Keratinocyte (primary cell): ENCODE results near the gene HAVCR2. TPM values are rescaled to one million over a fixed set of nuclear protein-coding genes. Genes with fewer than 3 reads are reported as not detected.

ENCODE experiments used
- DNase-seq: peaks from one replicate; pipeline ENCODE4 v3.0.0-alpha.2; 2011; ENCODE audit warnings: low read depth, missing footprints, low spot score
- FAIRE-seq: peaks from 2 replicates; lab custom pipeline; 2011; peaks lifted over from hg19 to GRCh38; lab: Jason Lieb, UNC
- H2AFZ ChIP-seq: 2 replicates; pipeline ENCODE4 v1.6.0; 2012; ENCODE audit warnings: low read length, control low read depth, inconsistent platforms; ENCODE audit not compliant: control insufficient read depth
- H3K27ac ChIP-seq: 2 replicates; pipeline ENCODE4 v1.5.1; 2011; ENCODE audit warnings: low read length; ENCODE audit not compliant: control insufficient read depth, insufficient read depth
- H3K27me3 ChIP-seq: 3 replicates; pipeline ENCODE4 v1.6.0; 2011; ENCODE audit warnings: low read length; ENCODE audit not compliant: control insufficient read depth, insufficient read depth; ENCODE audit errors: extremely low read depth
- H3K36me3 ChIP-seq, 2 experiments: 2 replicates in 1 of 2; 3 replicates in 1 of 2; pipeline ENCODE4 v1.5.1; 2011; ENCODE audit warnings: low read length in 2 of 2, mild to moderate bottlenecking in 1 of 2; ENCODE audit not compliant: control insufficient read depth in 2 of 2, insufficient read depth in 2 of 2; ENCODE audit errors: extremely low read depth in 1 of 2
- H3K4me1 ChIP-seq: 3 replicates; pipeline ENCODE4 v1.5.1; 2011; ENCODE audit warnings: low read length; ENCODE audit not compliant: control insufficient read depth, insufficient read depth; ENCODE audit errors: extremely low read depth
- H3K4me2 ChIP-seq: 3 replicates; pipeline ENCODE4 v1.6.0; 2011; ENCODE audit warnings: low read depth, low read length; ENCODE audit not compliant: control insufficient read depth, insufficient read depth; ENCODE audit errors: extremely low read depth
- H3K4me3 ChIP-seq, 3 experiments: fragments of 200-600 bp in 1 of 3; sonication (generic) in 1 of 3; 2 replicates in 2 of 3; 3 replicates in 1 of 3; pipeline ENCODE4 v1.5.1; 2011 to 2016; ENCODE audit warnings: low read length in 3 of 3, mild to moderate bottlenecking in 3 of 3, control low read depth in 2 of 3, inconsistent platforms in 1 of 3, low read depth in 1 of 3, mixed read lengths in 1 of 3, mixed run types in 1 of 3, moderate library complexity in 1 of 3; ENCODE audit not compliant: control insufficient read depth in 2 of 3, insufficient read depth in 2 of 3; ENCODE audit errors: extremely low read depth in 1 of 3
- H3K79me2 ChIP-seq: 2 replicates; pipeline ENCODE4 v1.6.0; 2012; ENCODE audit warnings: low read length; ENCODE audit not compliant: control insufficient read depth, insufficient read depth
- H3K9ac ChIP-seq: 3 replicates; pipeline ENCODE4 v1.6.0; 2011; ENCODE audit warnings: low read length; ENCODE audit not compliant: control insufficient read depth, insufficient read depth; ENCODE audit errors: extremely low read depth
- H3K9me1 ChIP-seq: 3 replicates; pipeline ENCODE4 v1.6.0; 2011; ENCODE audit warnings: low read length; ENCODE audit not compliant: control insufficient read depth, insufficient read depth; ENCODE audit errors: extremely low read depth
- H3K9me3 ChIP-seq: 2 replicates; pipeline ENCODE4 v1.5.1; 2012; ENCODE audit warnings: low read depth, low read length; ENCODE audit not compliant: control insufficient read depth
- H4K20me1 ChIP-seq: 3 replicates; pipeline ENCODE4 v1.6.0; 2011; ENCODE audit warnings: low read length; ENCODE audit not compliant: control insufficient read depth, insufficient read depth; ENCODE audit errors: extremely low read depth
- CTCF ChIP-seq, 3 experiments: IDR thresholded peaks in 1 of 3; conservative IDR thresholded peaks in 1 of 3; optimal IDR thresholded peaks in 1 of 3; 2 replicates in 2 of 3; 3 replicates in 1 of 3; pipeline versions ENCODE3 to v1.5.1; 2011; ENCODE audit warnings: low read length in 3 of 3, mild to moderate bottlenecking in 3 of 3, moderate library complexity in 2 of 3, control low read depth in 1 of 3, inconsistent platforms in 1 of 3; ENCODE audit not compliant: insufficient read depth in 2 of 3; ENCODE audit errors: extremely low read depth in 1 of 3
- EZH2 ChIP-seq: IDR thresholded peaks from one replicate; pipeline ENCODE4 v1.6.1; 2012; ENCODE audit warnings: inconsistent platforms, mild to moderate bottlenecking, low read length, moderate library complexity
- dilution Hi-C: fragments of 300-500 bp; cut with MboI; formaldehyde crosslinking; loops from one replicate; pipeline ENCODE4 v1.7.0; 2020; ENCODE audit warnings: low sequenced_read_pairs; ENCODE audit not compliant: extremely low pct_ligation_motif_present
- polyA plus RNA-seq, 5 experiments: library from polyadenylated mRNA; depleted of rRNA in 3 of 5; stranded (reverse) in 3 of 5; stranded (forward) in 1 of 5; unstranded in 1 of 5; fragments of >200 nt; gene quantifications; 1 replicate in 1 of 5; 2 replicates in 3 of 5; 3 replicates in 1 of 5; pipeline versions ENCODE4 v1.2.1 to v1.2.3, GENCODE V29; 2011 to 2012; ENCODE audit warnings: missing spikeins in 2 of 5, low read depth in 1 of 5, low replicate concordance in 1 of 5

Gene HAVCR2
- polyA plus RNA-seq, 1 donor (not counting 4 experiments of a cell fraction or from before 2014, with no cell fraction given) = 0.03 TPM

- FAIRE-seq = no peak
- no peaks in the 10 kb centered on the region for H4K20me1 ChIP-seq
- H3K4me3 ChIP-seq = no peak overlapping the region
- no peak overlapping the region for H3K9ac ChIP-seq
- H3K9me1 ChIP-seq = no peaks in the 10 kb centered on the region
- dilution Hi-C loops = no loop called here
- peaks cover 2% of the 10 kb centered on the region for H3K9me3 ChIP-seq
- H3K4me2 ChIP-seq = no peak overlapping the region
- DNase-seq = no peak
- no peaks in the 10 kb centered on the region for H3K79me2 ChIP-seq
- no peaks in the 10 kb centered on the region for H3K36me3 ChIP-seq
- no peaks in the 10 kb centered on the region for H3K27me3 ChIP-seq
- H3K4me1 ChIP-seq = no peaks in the 10 kb centered on the region
- TF ChIP-seq EZH2 = no peak
- TF ChIP-seq CTCF (optimal IDR thresholded peaks at IDR 0.05 in 1 of 3, IDR thresholded peaks at IDR 0.05 in 1 of 3, conservative IDR thresholded peaks at IDR 0.05 in 1 of 3; ENCODE audit: extremely low read depth in 1 of 3, insufficient read depth in 2 of 3, low read length in 3 of 3) = no peak
- no peak overlapping the region for H2AFZ ChIP-seq
- no peak overlapping the region for H3K27ac ChIP-seq
These were observed 36.3 kb downstream of the HAVCR2 start for GRCh38 chr5:157072508-157072907.

GRCh38 chr5:157069949-157070348 is 38.9 kb downstream of the HAVCR2 start:
- Histone ChIP-seq H3K4me3 (no peak overlapping the region), H3K36me3 (no peaks in the 10 kb centered on the region), H3K9me1 (no peaks in the 10 kb centered on the region), H3K9ac (no peak overlapping the region), H3K79me2 (no peaks in the 10 kb centered on the region), H4K20me1 (no peaks in the 10 kb centered on the region), H3K27me3 (no peaks in the 10 kb centered on the region), H3K4me1 (no peaks in the 10 kb centered on the region), H3K9me3 (peaks cover 2% of the 10 kb centered on the region), H2AFZ (no peak overlapping the region), H3K27ac (no peak overlapping the region), H3K4me2 (no peak overlapping the region)
- FAIRE-seq (no peak), DNase-seq (no peak)
- TF ChIP-seq EZH2 (no peak), CTCF (optimal IDR thresholded peaks at IDR 0.05 in 1 of 3, IDR thresholded peaks at IDR 0.05 in 1 of 3, conservative IDR thresholded peaks at IDR 0.05 in 1 of 3; ENCODE audit: extremely low read depth in 1 of 3, insufficient read depth in 2 of 3, low read length in 3 of 3) (no peak)
- dilution Hi-C loops = no loop called here
